Measurements from ENCODE around the gene ICA1L.

The ICA1L gene

GRCh38 chr2:202760848-202761247 lies 110.7 kb downstream of the ICA1L start:
- H3K36me3 ChIP-seq (ENCODE audit: control insufficient read depth, insufficient read depth, low read length) = peaks cover 39% of the 10 kb centered on the region
- 90% methylated on average over 1 of the region's 2 CpGs; no CpG with 5 or more reads in 1 of the 2 experiments for WGBS, 2 experiments (ENCODE audit: insufficient coverage in 2 of 2)

GRCh38 chr2:202758604-202759003 lies 113.0 kb downstream of the ICA1L start:
- Histone ChIP-seq H3K27ac (ENCODE audit: low read depth, low read length, severe bottlenecking) (no peak overlapping the region), H3K9me3 (ENCODE audit: control insufficient read depth, low read length) (peaks cover 6% of the 10 kb centered on the region), H3K36me3 (ENCODE audit: control insufficient read depth, insufficient read depth, low read length) (peaks cover 31% of the 10 kb centered on the region), H3K4me1 (ENCODE audit: control insufficient read depth, insufficient read depth, low read length, poor library complexity, severe bottlenecking) (no peaks in the 10 kb centered on the region), H3K4me3 (ENCODE audit: extremely low read depth, insufficient read depth, low read length, poor library complexity, severe bottlenecking) (no peak overlapping the region)
- WGBS, 2 experiments (ENCODE audit: insufficient coverage in 2 of 2) = 100% methylated on average over 2 of the region's 2 CpGs

More at GRCh38 chr2:202760848-202761247, 110.7 kb downstream of the ICA1L start:
- Histone ChIP-seq H3K4me3 (ENCODE audit: extremely low read depth, insufficient read depth, low read length, poor library complexity, severe bottlenecking) (no peak overlapping the region), H3K9me3 (ENCODE audit: control insufficient read depth, low read length) (no peaks in the 10 kb centered on the region), H3K27ac (ENCODE audit: low read depth, low read length, severe bottlenecking) (no peak overlapping the region), H3K4me1 (ENCODE audit: control insufficient read depth, insufficient read depth, low read length, poor library complexity, severe bottlenecking) (no peaks in the 10 kb centered on the region)

- WGBS, 2 experiments (ENCODE audit: insufficient coverage in 2 of 2) = no CpG with 5 or more reads among the region's 4 CpGs
- Histone ChIP-seq H3K4me3 (ENCODE audit: extremely low read depth, insufficient read depth, low read length, poor library complexity, severe bottlenecking) (no peak overlapping the region), H3K4me1 (ENCODE audit: control insufficient read depth, insufficient read depth, low read length, poor library complexity, severe bottlenecking) (no peaks in the 10 kb centered on the region), H3K9me3 (ENCODE audit: control insufficient read depth, low read length) (peaks cover 6% of the 10 kb centered on the region), H3K36me3 (ENCODE audit: control insufficient read depth, insufficient read depth, low read length) (peaks cover 31% of the 10 kb centered on the region), H3K27ac (ENCODE audit: low read depth, low read length, severe bottlenecking) (no peak overlapping the region)
Measured at GRCh38 chr2:202758128-202758527, 113.4 kb downstream of the ICA1L start.

- Histone ChIP-seq H3K4me3 (ENCODE audit: extremely low read depth, insufficient read depth, low read length, poor library complexity, severe bottlenecking) (no peak overlapping the region), H3K36me3 (ENCODE audit: control insufficient read depth, insufficient read depth, low read length) (peaks cover 31% of the 10 kb centered on the region), H3K9me3 (ENCODE audit: control insufficient read depth, low read length) (peaks cover 6% of the 10 kb centered on the region), H3K4me1 (ENCODE audit: control insufficient read depth, insufficient read depth, low read length, poor library complexity, severe bottlenecking) (no peaks in the 10 kb centered on the region), H3K27ac (ENCODE audit: low read depth, low read length, severe bottlenecking) (no peak overlapping the region)
- WGBS, 2 experiments (ENCODE audit: insufficient coverage in 2 of 2) = 91 to 94% methylated on average over 2 to 3 of the region's 5 CpGs
Measured at GRCh38 chr2:202757339-202757738, 114.2 kb downstream of the ICA1L start.

GRCh38 chr2:202756598-202756997 lies 115.0 kb downstream of the ICA1L start:
- Histone ChIP-seq H3K4me1 (ENCODE audit: control insufficient read depth, insufficient read depth, low read length, poor library complexity, severe bottlenecking) (no peaks in the 10 kb centered on the region), H3K9me3 (ENCODE audit: control insufficient read depth, low read length) (peaks cover 6% of the 10 kb centered on the region), H3K36me3 (ENCODE audit: control insufficient read depth, insufficient read depth, low read length) (peaks cover 31% of the 10 kb centered on the region), H3K4me3 (ENCODE audit: extremely low read depth, insufficient read depth, low read length, poor library complexity, severe bottlenecking) (no peak overlapping the region), H3K27ac (ENCODE audit: low read depth, low read length, severe bottlenecking) (no peak overlapping the region)
- WGBS, 2 experiments (ENCODE audit: insufficient coverage in 2 of 2) = 100% methylated on average over 2 of the region's 3 CpGs

- no peak overlapping the region for H3K4me3 ChIP-seq (ENCODE audit: extremely low read depth, insufficient read depth, low read length, poor library complexity, severe bottlenecking)
- 83 to 100% methylated on average over 2 of the region's 6 CpGs for WGBS, 2 experiments (ENCODE audit: insufficient coverage in 2 of 2)
- no peak overlapping the region for H3K27ac ChIP-seq (ENCODE audit: low read depth, low read length, severe bottlenecking)
- no peaks in the 10 kb centered on the region for H3K4me1 ChIP-seq (ENCODE audit: control insufficient read depth, insufficient read depth, low read length, poor library complexity, severe bottlenecking)
- peaks cover 26% of the 10 kb centered on the region for H3K36me3 ChIP-seq (ENCODE audit: control insufficient read depth, insufficient read depth, low read length)
- peaks cover 6% of the 10 kb centered on the region for H3K9me3 ChIP-seq (ENCODE audit: control insufficient read depth, low read length)
Measured at GRCh38 chr2:202754936-202755335, 116.6 kb downstream of the ICA1L start.

GRCh38 chr2:202752071-202752470 lies 119.5 kb downstream of the ICA1L start:
- 100% methylated on average over 2 of the region's 2 CpGs; no CpG with 5 or more reads in 1 of the 2 experiments for WGBS, 2 experiments (ENCODE audit: insufficient coverage in 2 of 2)
- Histone ChIP-seq H3K4me3 (ENCODE audit: extremely low read depth, insufficient read depth, low read length, poor library complexity, severe bottlenecking) (no peak overlapping the region), H3K4me1 (ENCODE audit: control insufficient read depth, insufficient read depth, low read length, poor library complexity, severe bottlenecking) (no peaks in the 10 kb centered on the region), H3K9me3 (ENCODE audit: control insufficient read depth, low read length) (peaks cover 6% of the 10 kb centered on the region), H3K27ac (ENCODE audit: low read depth, low read length, severe bottlenecking) (no peak overlapping the region), H3K36me3 (ENCODE audit: control insufficient read depth, insufficient read depth, low read length) (peaks cover 16% of the 10 kb centered on the region)

- H3K36me3 ChIP-seq (ENCODE audit: control insufficient read depth, insufficient read depth, low read length) = peaks cover 6% of the 10 kb centered on the region
- 100% methylated on average over 1 to 2 of the region's 3 CpGs for WGBS, 2 experiments (ENCODE audit: insufficient coverage in 2 of 2)
Measured at GRCh38 chr2:202750763-202751427, 120.7 kb downstream of the ICA1L start.

GRCh38 chr2:202749477-202749876 lies 122.1 kb downstream of the ICA1L start:
- no peaks in the 10 kb centered on the region for H3K4me1 ChIP-seq (ENCODE audit: control insufficient read depth, insufficient read depth, low read length, poor library complexity, severe bottlenecking)
- H3K36me3 ChIP-seq (ENCODE audit: control insufficient read depth, insufficient read depth, low read length) = peaks cover 3% of the 10 kb centered on the region
- no peak overlapping the region for H3K27ac ChIP-seq (ENCODE audit: low read depth, low read length, severe bottlenecking)
- H3K9me3 ChIP-seq (ENCODE audit: control insufficient read depth, low read length) = peaks cover 6% of the 10 kb centered on the region
- no peak overlapping the region for H3K4me3 ChIP-seq (ENCODE audit: extremely low read depth, insufficient read depth, low read length, poor library complexity, severe bottlenecking)
- 80% methylated on average over 1 of the region's 2 CpGs; no CpG with 5 or more reads in 1 of the 2 experiments for WGBS, 2 experiments (ENCODE audit: insufficient coverage in 2 of 2)

More at GRCh38 chr2:202750763-202751427, 120.7 kb downstream of the ICA1L start:
- Histone ChIP-seq H3K9me3 (ENCODE audit: control insufficient read depth, low read length) (peaks cover 6% of the 10 kb centered on the region), H3K27ac (ENCODE audit: low read depth, low read length, severe bottlenecking) (no peak overlapping the region), H3K4me3 (ENCODE audit: extremely low read depth, insufficient read depth, low read length, poor library complexity, severe bottlenecking) (no peak overlapping the region), H3K4me1 (ENCODE audit: control insufficient read depth, insufficient read depth, low read length, poor library complexity, severe bottlenecking) (no peaks in the 10 kb centered on the region)

- peaks cover 5% of the 10 kb centered on the region for H3K9me3 ChIP-seq (ENCODE audit: control insufficient read depth, low read length)
- H3K36me3 ChIP-seq (ENCODE audit: control insufficient read depth, insufficient read depth, low read length) = peaks cover 23% of the 10 kb centered on the region
- no peaks in the 10 kb centered on the region for H3K4me1 ChIP-seq (ENCODE audit: control insufficient read depth, insufficient read depth, low read length, poor library complexity, severe bottlenecking)
- WGBS, 2 experiments (ENCODE audit: insufficient coverage in 2 of 2) = 80% methylated on average over 1 of the region's 1 CpG; no CpG with 5 or more reads in 1 of the 2 experiments
- no peak overlapping the region for H3K4me3 ChIP-seq (ENCODE audit: extremely low read depth, insufficient read depth, low read length, poor library complexity, severe bottlenecking)
- H3K27ac ChIP-seq (ENCODE audit: low read depth, low read length, severe bottlenecking) = no peak overlapping the region
Measured at GRCh38 chr2:202743613-202744012, 128.0 kb downstream of the ICA1L start.

GRCh38 chr2:202736826-202737225 lies 134.7 kb downstream of the ICA1L start:
- Histone ChIP-seq H3K4me3 (ENCODE audit: extremely low read depth, insufficient read depth, low read length, poor library complexity, severe bottlenecking) (no peak overlapping the region), H3K36me3 (ENCODE audit: control insufficient read depth, insufficient read depth, low read length) (peaks cover 25% of the 10 kb centered on the region), H3K9me3 (ENCODE audit: control insufficient read depth, low read length) (peaks cover 6% of the 10 kb centered on the region), H3K27ac (ENCODE audit: low read depth, low read length, severe bottlenecking) (no peak overlapping the region), H3K4me1 (ENCODE audit: control insufficient read depth, insufficient read depth, low read length, poor library complexity, severe bottlenecking) (no peaks in the 10 kb centered on the region)
- WGBS, 2 experiments (ENCODE audit: insufficient coverage in 2 of 2) = no CpG with 5 or more reads among the region's 1 CpG

Measured in mesodermal cell (in vitro differentiated cells).